Uterus (tissue), 4 donors: ENCODE data around the gene GPR107. TPM values are rescaled to one million over a fixed set of nuclear protein-coding genes. Genes with fewer than 3 reads are reported as not detected.

Experiments
- DNase-seq, 2 donors: peaks; one replicate each; pipeline ENCODE4 v3.0.0-alpha.2; 2019 to 2020
- H3K27ac ChIP-seq, 2 donors: fragments of 200-600 bp; sonication (generic); 1 replicate in 1 of 2; 2 replicates in 1 of 2; pipeline ENCODE4 v1.5.1; 2016 to 2018
- H3K27me3 ChIP-seq, 2 donors: fragments of 200-600 bp; sonication (generic); one replicate each; pipeline ENCODE4 v1.5.1; 2018 to 2019; ENCODE audit warnings: control low read depth in 1 of 2
- H3K36me3 ChIP-seq, 2 donors: fragments of 200-600 bp; sonication (generic); one replicate each; pipeline ENCODE4 v1.5.1; 2019; ENCODE audit warnings: control low read depth in 1 of 2
- H3K4me1 ChIP-seq, 2 donors: fragments of 200-600 bp; sonication (generic); one replicate each; pipeline ENCODE4 v1.5.1; 2018 to 2019; ENCODE audit warnings: control low read depth in 1 of 2
- H3K4me3 ChIP-seq, 2 donors: fragments of 200-600 bp; sonication (generic); 1 replicate in 1 of 2; 2 replicates in 1 of 2; pipeline ENCODE4 v1.5.1; 2018 to 2019; ENCODE audit warnings: mild to moderate bottlenecking in 1 of 2
- H3K9me3 ChIP-seq, 2 donors: fragments of 200-600 bp; sonication (generic); one replicate each; pipeline ENCODE4 v1.5.1; 2019; ENCODE audit warnings: control low read depth in 1 of 2
- CTCF ChIP-seq, 4 experiments: fragments of 200-600 bp in 2 of 4; fragments of 450-650 bp in 2 of 4; sonication (generic) in 2 of 4; IDR thresholded peaks; one replicate each; pipeline ENCODE4 v1.5.1; 2016 to 2019; ENCODE audit warnings: antibody characterized with exemption in 4 of 4, mild to moderate bottlenecking in 2 of 4, moderate library complexity in 1 of 4
- POLR2A ChIP-seq, 2 donors: fragments of 450-650 bp; IDR thresholded peaks; one replicate each; pipeline ENCODE4 v1.6.1; 2016; ENCODE audit warnings: antibody characterized with exemption in 2 of 2, mild to moderate bottlenecking in 1 of 2, moderate library complexity in 1 of 2
- intact Hi-C: fragments of 100-400 bp; cut with DNase I; formaldehyde crosslinking; loops from one replicate; pipeline ENCODE4 v1.15.1; 2023; ENCODE audit warnings: low total_unique reads
- total RNA-seq, 4 donors: library from RNA; depleted of rRNA in 3 of 4; stranded (reverse); fragments of >200 nt in 3 of 4; gene quantifications; one replicate each; pipeline versions ENCODE4 v1.1.0 to v1.2.4, GENCODE V29; 2014 to 2023
- donor health status: DM: yes; HTN: yes; CAD: no.

The GPR107 gene
- total RNA-seq, 4 donors from 2014 or later, result 10.8 to 41.5 (median 26.7) TPM

DNA sequence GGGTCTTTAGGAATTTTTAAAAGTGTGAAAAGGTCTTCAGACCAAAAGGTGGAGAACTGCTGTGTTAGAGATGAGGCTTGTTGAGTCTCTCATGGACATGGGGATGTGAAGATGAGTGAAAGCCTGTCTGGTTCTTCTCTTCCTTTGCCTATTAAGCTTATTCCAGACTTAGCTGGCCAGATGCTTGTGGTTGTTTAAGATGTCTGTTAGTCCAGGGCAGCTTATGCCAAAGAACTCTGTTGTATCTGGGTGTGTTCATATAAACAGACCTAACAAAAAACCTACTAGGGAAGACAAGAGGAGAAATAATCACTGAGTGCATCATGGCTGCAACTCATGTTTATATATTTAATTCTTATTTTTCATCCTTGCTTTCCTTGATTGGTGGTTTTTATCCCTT lies 61.0 kb downstream of the GPR107 start:
- Histone ChIP-seq H3K27ac (no peak overlapping the region), H3K36me3 (no peaks in the 10 kb centered on the region), H3K27me3 (no peaks in the 10 kb centered on the region), H3K9me3 (no peaks in the 10 kb centered on the region), H3K4me1 (no peaks in the 10 kb centered on the region), H3K4me3 (no peak overlapping the region)
- no peak for DNase-seq
- TF ChIP-seq POLR2A (IDR thresholded peaks at IDR 0.05), result no peak
- no peak for TF ChIP-seq CTCF (IDR thresholded peaks at IDR 0.05)
- intact Hi-C loops, result no loop called here

GRCh38 chr9:130116346-130116745 lies 62.6 kb downstream of the GPR107 start:
- intact Hi-C loops, result no loop called here
- H3K27ac ChIP-seq, result no peak overlapping the region
- no peaks in the 10 kb centered on the region for H3K4me1 ChIP-seq
- no peak overlapping the region for H3K4me3 ChIP-seq
- TF ChIP-seq POLR2A (IDR thresholded peaks at IDR 0.05) (no peak), CTCF (IDR thresholded peaks at IDR 0.05) (no peak)
- no peaks in the 10 kb centered on the region for H3K36me3 ChIP-seq
- no peak for DNase-seq
- no peaks in the 10 kb centered on the region for H3K27me3 ChIP-seq
- H3K9me3 ChIP-seq, result no peaks in the 10 kb centered on the region

DNA sequence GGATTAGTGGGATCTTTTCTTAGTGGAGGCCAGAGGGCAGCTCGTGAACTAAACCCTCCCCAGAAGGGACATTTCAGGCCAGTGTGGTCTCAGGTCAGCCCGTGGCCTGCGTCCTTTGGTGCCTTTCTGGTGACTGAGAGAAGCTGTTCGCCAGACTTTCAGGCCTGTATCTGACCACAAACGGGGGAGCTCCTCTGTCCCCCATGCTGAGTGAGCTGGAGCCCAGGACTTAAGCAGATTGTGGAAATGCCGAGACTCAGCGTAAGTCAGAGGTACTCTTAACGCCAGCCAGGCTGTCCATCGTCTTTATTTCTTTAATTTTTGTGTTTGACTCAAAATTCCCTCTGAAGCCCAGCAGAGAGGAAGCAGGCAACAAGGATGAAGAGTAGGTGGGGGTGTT lies 63.7 kb downstream of the GPR107 start:
- no peak overlapping the region for H3K4me3 ChIP-seq
- TF ChIP-seq POLR2A (IDR thresholded peaks at IDR 0.05) (no peak), CTCF (IDR thresholded peaks at IDR 0.05) (no peak)
- no peaks in the 10 kb centered on the region for H3K4me1 ChIP-seq
- H3K9me3 ChIP-seq, result no peaks in the 10 kb centered on the region
- no peaks in the 10 kb centered on the region for H3K36me3 ChIP-seq
- H3K27ac ChIP-seq, result peak overlapping the region; percentile 74 to 89
- DNase-seq, result no peak
- H3K27me3 ChIP-seq, result no peaks in the 10 kb centered on the region
- intact Hi-C loops, result no loop called here

GRCh38 chr9:130117816-130118632 lies 64.3 kb downstream of the GPR107 start:
- Histone ChIP-seq H3K9me3 (no peaks in the 10 kb centered on the region), H3K27me3 (no peaks in the 10 kb centered on the region), H3K36me3 (no peaks in the 10 kb centered on the region), H3K4me1 (no peaks in the 10 kb centered on the region), H3K4me3 (no peak overlapping the region), H3K27ac (peak overlapping the region; percentile 74 to 89)
- no peak for TF ChIP-seq POLR2A (IDR thresholded peaks at IDR 0.05)
- TF ChIP-seq CTCF (IDR thresholded peaks at IDR 0.05), result no peak
- intact Hi-C loops, result no loop called here
- peak; percentile 35 to 72 for DNase-seq

GRCh38 chr9:130118841-130119518 lies 65.3 kb downstream of the GPR107 start:
- H3K9me3 ChIP-seq, result no peaks in the 10 kb centered on the region
- no peak for DNase-seq
- H3K27me3 ChIP-seq, result no peaks in the 10 kb centered on the region
- no peaks in the 10 kb centered on the region for H3K36me3 ChIP-seq
- intact Hi-C loops, result no loop called here
- TF ChIP-seq POLR2A (IDR thresholded peaks at IDR 0.05), result no peak
- no peak for TF ChIP-seq CTCF (IDR thresholded peaks at IDR 0.05)
- H3K27ac ChIP-seq, result peak overlapping the region; percentile 74 to 89
- H3K4me1 ChIP-seq, result no peaks in the 10 kb centered on the region
- no peak overlapping the region for H3K4me3 ChIP-seq
